AG08396 (cell line): Measurements from ENCODE around the gene MFSD1.

Experiments
- DNase-seq: peaks from one replicate; pipeline ENCODE4 v3.0.0; 2012; ENCODE audit warnings: low spot score, mixed read lengths

Gene MFSD1

GRCh38 chr3:158810823-158811724 lies 9.2 kb downstream of the MFSD1 start:
- DNase-seq: no peak

GRCh38 chr3:158819282-158819681 lies 17.4 kb downstream of the MFSD1 start:
- no peak for DNase-seq

- DNase-seq: no peak
Measured at GRCh38 chr3:158820521-158820920, 18.7 kb downstream of the MFSD1 start.

GRCh38 chr3:158821847-158822246 lies 20.0 kb downstream of the MFSD1 start:
- DNase-seq: no peak

- no peak for DNase-seq
Measured at GRCh38 chr3:158823426-158823825, 21.6 kb downstream of the MFSD1 start.

- DNase-seq: no peak
Measured at GRCh38 chr3:158827773-158828172, 25.9 kb downstream of the MFSD1 start.

GRCh38 chr3:158830391-158830790 lies 28.5 kb downstream of the MFSD1 start:
- no peak for DNase-seq

- no peak for DNase-seq
Measured at GRCh38 chr3:158831861-158832260, 30.0 kb downstream of the MFSD1 start.

GRCh38 chr3:158835631-158836030 lies 33.8 kb downstream of the MFSD1 start:
- no peak for DNase-seq

GRCh38 chr3:158836312-158836711 lies 34.5 kb downstream of the MFSD1 start:
- no peak for DNase-seq

GRCh38 chr3:158837240-158837639 lies 35.4 kb downstream of the MFSD1 start:
- DNase-seq: no peak

GRCh38 chr3:158839966-158840365 lies 38.1 kb downstream of the MFSD1 start:
- no peak for DNase-seq

- no peak for DNase-seq
Measured at GRCh38 chr3:158841387-158841786, 39.5 kb downstream of the MFSD1 start.

GRCh38 chr3:158842976-158843375 lies 41.1 kb downstream of the MFSD1 start:
- DNase-seq: no peak

- DNase-seq: peak; percentile 27
Measured at GRCh38 chr3:158845765-158846350, 44.0 kb downstream of the MFSD1 start.

- DNase-seq: no peak
Measured at GRCh38 chr3:158846803-158847451, 45.1 kb downstream of the MFSD1 start.

GRCh38 chr3:158847452-158847821 lies 45.6 kb downstream of the MFSD1 start:
- DNase-seq: no peak

GRCh38 chr3:158847885-158848284 lies 46.0 kb downstream of the MFSD1 start:
- DNase-seq: no peak

GRCh38 chr3:158849757-158850156 lies 47.9 kb downstream of the MFSD1 start:
- no peak for DNase-seq

- no peak for DNase-seq
Measured at GRCh38 chr3:158859362-158859761, 57.5 kb downstream of the MFSD1 start.

- DNase-seq: no peak
Measured at GRCh38 chr3:158863247-158863646, 61.4 kb downstream of the MFSD1 start.

- no peak for DNase-seq
Measured at GRCh38 chr3:158864492-158864891, 62.6 kb downstream of the MFSD1 start.

- no peak for DNase-seq
Measured at GRCh38 chr3:158875700-158876099, 73.8 kb downstream of the MFSD1 start.
